Astrocyte (in vitro differentiated cells and primary cell): ENCODE measurements around the gene BCR.

Source experiments
- EZH2 ChIP-seq: IDR thresholded peaks from 2 replicates; pipeline ENCODE4 v1.6.1; 2012; ENCODE audit warnings: mild to moderate bottlenecking, low read length, inconsistent platforms; ENCODE audit not compliant: insufficient read depth
- TF ChIP-seq, protein P1 (sequence below): IDR thresholded peaks from 2 replicates; pipeline ENCODE4 v1.5.1; 2011; ENCODE audit warnings: low read depth, mild to moderate bottlenecking, inconsistent platforms, low read length, moderate library complexity; ENCODE audit not compliant: insufficient read depth

DNA sequence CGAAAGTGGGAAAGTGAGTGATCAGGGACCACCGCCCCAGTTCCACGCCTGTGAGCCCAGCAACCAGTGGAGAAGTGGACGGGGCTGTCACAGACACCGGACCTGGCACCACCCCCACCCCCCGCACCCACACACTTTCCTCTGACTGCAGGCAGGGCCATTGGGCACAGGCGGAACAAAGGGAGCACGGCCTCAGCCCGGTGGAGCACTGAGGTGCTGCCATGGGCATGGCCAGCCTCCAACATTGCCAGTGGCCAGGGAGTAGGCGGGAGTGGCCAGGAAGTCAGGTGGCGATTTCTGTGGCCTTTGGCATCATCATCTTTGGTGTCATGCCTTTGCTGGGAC lies 78.5 kb downstream of the BCR start:
- TF ChIP-seq, protein P1, sequence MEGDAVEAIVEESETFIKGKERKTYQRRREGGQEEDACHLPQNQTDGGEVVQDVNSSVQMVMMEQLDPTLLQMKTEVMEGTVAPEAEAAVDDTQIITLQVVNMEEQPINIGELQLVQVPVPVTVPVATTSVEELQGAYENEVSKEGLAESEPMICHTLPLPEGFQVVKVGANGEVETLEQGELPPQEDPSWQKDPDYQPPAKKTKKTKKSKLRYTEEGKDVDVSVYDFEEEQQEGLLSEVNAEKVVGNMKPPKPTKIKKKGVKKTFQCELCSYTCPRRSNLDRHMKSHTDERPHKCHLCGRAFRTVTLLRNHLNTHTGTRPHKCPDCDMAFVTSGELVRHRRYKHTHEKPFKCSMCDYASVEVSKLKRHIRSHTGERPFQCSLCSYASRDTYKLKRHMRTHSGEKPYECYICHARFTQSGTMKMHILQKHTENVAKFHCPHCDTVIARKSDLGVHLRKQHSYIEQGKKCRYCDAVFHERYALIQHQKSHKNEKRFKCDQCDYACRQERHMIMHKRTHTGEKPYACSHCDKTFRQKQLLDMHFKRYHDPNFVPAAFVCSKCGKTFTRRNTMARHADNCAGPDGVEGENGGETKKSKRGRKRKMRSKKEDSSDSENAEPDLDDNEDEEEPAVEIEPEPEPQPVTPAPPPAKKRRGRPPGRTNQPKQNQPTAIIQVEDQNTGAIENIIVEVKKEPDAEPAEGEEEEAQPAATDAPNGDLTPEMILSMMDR = no peak
- TF ChIP-seq EZH2 = no peak
